ENCODE measurements around the gene DENND4C.

Gene DENND4C

GRCh38 chr9:19331877-19332276 is 101.4 kb downstream of the DENND4C start (continued):
- TF ChIP-seq, protein P1, sequence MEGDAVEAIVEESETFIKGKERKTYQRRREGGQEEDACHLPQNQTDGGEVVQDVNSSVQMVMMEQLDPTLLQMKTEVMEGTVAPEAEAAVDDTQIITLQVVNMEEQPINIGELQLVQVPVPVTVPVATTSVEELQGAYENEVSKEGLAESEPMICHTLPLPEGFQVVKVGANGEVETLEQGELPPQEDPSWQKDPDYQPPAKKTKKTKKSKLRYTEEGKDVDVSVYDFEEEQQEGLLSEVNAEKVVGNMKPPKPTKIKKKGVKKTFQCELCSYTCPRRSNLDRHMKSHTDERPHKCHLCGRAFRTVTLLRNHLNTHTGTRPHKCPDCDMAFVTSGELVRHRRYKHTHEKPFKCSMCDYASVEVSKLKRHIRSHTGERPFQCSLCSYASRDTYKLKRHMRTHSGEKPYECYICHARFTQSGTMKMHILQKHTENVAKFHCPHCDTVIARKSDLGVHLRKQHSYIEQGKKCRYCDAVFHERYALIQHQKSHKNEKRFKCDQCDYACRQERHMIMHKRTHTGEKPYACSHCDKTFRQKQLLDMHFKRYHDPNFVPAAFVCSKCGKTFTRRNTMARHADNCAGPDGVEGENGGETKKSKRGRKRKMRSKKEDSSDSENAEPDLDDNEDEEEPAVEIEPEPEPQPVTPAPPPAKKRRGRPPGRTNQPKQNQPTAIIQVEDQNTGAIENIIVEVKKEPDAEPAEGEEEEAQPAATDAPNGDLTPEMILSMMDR (tag by site-specific recombination; IDR thresholded peaks at IDR 0.05), result no peak

GRCh38 chr9:19336166-19336565 is 105.7 kb downstream of the DENND4C start:
- POLR2A ChIA-PET, result interaction anchor here (0.6 kb wide), 1 partner anchor 39 kb away, joined by 7 read pairs; no protein-coding TSS in a partner anchor
- H3K27ac ChIP-seq (ENCODE audit: extremely low read depth, low read depth, low read length), result no peak overlapping the region
- CTCF ChIA-PET, result interaction anchor here (0.7 kb wide), 1 partner anchor 1116 kb away, joined by 3 read pairs; no protein-coding TSS in a partner anchor

GRCh38 chr9:19342947-19343346 is 112.5 kb downstream of the DENND4C start:
- Histone ChIP-seq H3K9me3 (ENCODE audit: control insufficient read depth, insufficient read depth, low read depth, low read length) (no peaks in the 10 kb centered on the region), H3K36me3 (ENCODE audit: control insufficient read depth in 2 of 2, insufficient read depth in 1 of 2, low read length in 2 of 2) (peaks cover 3 to 46% of the 10 kb centered on the region in 2 experiments), H3K4me1 (ENCODE audit: control insufficient read depth, insufficient read depth, low read length) (no peaks in the 10 kb centered on the region), H3K4me3 (ENCODE audit: low read depth, low read length) (no peak overlapping the region), H3K27ac (ENCODE audit: extremely low read depth, low read depth, low read length) (no peak overlapping the region)
- ChIA-PET POLR2A (no interaction called here), CTCF (no interaction called here)
- no peak for TF ChIP-seq GLI4 (tag by site-specific recombination; IDR thresholded peaks at IDR 0.05)
- no peak for TF ChIP-seq ZBTB1 (tag by site-specific recombination; IDR thresholded peaks at IDR 0.05)
- TF ChIP-seq ZBTB7A (tag by site-specific recombination; IDR thresholded peaks at IDR 0.05; ENCODE audit: low read depth), result no peak
- TF ChIP-seq, protein P2, sequence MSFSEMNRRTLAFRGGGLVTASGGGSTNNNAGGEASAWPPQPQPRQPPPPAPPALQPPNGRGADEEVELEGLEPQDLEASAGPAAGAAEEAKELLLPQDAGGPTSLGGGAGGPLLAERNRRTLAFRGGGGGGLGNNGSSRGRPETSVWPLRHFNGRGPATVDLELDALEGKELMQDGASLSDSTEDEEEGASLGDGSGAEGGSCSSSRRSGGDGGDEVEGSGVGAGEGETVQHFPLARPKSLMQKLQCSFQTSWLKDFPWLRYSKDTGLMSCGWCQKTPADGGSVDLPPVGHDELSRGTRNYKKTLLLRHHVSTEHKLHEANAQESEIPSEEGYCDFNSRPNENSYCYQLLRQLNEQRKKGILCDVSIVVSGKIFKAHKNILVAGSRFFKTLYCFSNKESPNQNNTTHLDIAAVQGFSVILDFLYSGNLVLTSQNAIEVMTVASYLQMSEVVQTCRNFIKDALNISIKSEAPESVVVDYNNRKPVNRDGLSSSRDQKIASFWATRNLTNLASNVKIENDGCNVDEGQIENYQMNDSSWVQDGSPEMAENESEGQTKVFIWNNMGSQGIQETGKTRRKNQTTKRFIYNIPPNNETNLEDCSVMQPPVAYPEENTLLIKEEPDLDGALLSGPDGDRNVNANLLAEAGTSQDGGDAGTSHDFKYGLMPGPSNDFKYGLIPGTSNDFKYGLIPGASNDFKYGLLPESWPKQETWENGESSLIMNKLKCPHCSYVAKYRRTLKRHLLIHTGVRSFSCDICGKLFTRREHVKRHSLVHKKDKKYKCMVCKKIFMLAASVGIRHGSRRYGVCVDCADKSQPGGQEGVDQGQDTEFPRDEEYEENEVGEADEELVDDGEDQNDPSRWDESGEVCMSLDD (tag by site-specific recombination; IDR thresholded peaks at IDR 0.05), result no peak
- no peak for TF ChIP-seq ZNF548 (tag by site-specific recombination; IDR thresholded peaks at IDR 0.05)
- TF ChIP-seq ZNF404 (tag by site-specific recombination; IDR thresholded peaks at IDR 0.05), result no peak
- TF ChIP-seq KLF9 (tag by site-specific recombination; IDR thresholded peaks at IDR 0.05; ENCODE audit: low read depth), result no peak
- TF ChIP-seq ZNF2 (tag by site-specific recombination; IDR thresholded peaks at IDR 0.05), result no peak

More at GRCh38 chr9:19336166-19336565, 105.7 kb downstream of the DENND4C start:
- no peak overlapping the region for H3K4me3 ChIP-seq (ENCODE audit: low read depth, low read length)
- H3K4me1 ChIP-seq (ENCODE audit: control insufficient read depth, insufficient read depth, low read length), result no peaks in the 10 kb centered on the region
- H3K36me3 ChIP-seq (ENCODE audit: control insufficient read depth in 2 of 2, insufficient read depth in 1 of 2, low read length in 2 of 2), result peaks cover 16 to 38% of the 10 kb centered on the region in 2 experiments
- TF ChIP-seq PRDM1 (tag by site-specific recombination; IDR thresholded peaks at IDR 0.05), result no peak
- TF ChIP-seq, protein P3, sequence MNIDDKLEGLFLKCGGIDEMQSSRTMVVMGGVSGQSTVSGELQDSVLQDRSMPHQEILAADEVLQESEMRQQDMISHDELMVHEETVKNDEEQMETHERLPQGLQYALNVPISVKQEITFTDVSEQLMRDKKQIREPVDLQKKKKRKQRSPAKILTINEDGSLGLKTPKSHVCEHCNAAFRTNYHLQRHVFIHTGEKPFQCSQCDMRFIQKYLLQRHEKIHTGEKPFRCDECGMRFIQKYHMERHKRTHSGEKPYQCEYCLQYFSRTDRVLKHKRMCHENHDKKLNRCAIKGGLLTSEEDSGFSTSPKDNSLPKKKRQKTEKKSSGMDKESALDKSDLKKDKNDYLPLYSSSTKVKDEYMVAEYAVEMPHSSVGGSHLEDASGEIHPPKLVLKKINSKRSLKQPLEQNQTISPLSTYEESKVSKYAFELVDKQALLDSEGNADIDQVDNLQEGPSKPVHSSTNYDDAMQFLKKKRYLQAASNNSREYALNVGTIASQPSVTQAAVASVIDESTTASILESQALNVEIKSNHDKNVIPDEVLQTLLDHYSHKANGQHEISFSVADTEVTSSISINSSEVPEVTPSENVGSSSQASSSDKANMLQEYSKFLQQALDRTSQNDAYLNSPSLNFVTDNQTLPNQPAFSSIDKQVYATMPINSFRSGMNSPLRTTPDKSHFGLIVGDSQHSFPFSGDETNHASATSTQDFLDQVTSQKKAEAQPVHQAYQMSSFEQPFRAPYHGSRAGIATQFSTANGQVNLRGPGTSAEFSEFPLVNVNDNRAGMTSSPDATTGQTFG (tag by site-specific recombination; IDR thresholded peaks at IDR 0.05; ENCODE audit: borderline replicate concordance), result no peak
- no peaks in the 10 kb centered on the region for H3K9me3 ChIP-seq (ENCODE audit: control insufficient read depth, insufficient read depth, low read depth, low read length)

DNA sequence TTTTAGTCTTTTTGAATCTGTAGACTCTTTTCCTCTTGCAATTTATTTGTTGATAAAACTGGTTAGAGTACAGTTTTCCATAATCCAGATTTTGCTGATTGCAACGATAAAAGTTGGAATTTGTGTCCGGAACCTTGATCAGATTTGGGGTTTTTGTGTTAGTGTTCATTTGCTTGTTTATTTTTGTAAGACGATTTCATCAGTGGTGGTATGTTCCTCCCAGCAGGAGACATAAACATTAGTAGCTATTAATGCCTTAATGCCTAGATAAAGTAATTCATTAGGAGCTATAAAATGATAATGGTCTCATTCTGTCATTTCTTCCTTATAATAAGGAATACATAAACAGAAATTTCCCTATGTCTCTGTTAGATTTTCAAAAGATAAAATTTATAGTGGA is 128.2 kb downstream of the DENND4C start:
- TF ChIP-seq FEZF1 (tag by site-specific recombination; IDR thresholded peaks at IDR 0.05), result peak; percentile 21; the same call in 1 of the 2 replicates
- TF ChIP-seq ZBTB17 (tag by site-specific recombination; IDR thresholded peaks at IDR 0.05), result no peak
- H3K4me1 ChIP-seq (ENCODE audit: control insufficient read depth, insufficient read depth, low read length), result no peaks in the 10 kb centered on the region
- ChIA-PET POLR2A (interaction anchor here (0.6 kb wide), 1 partner anchor 266 kb away, joined by 3 read pairs; no protein-coding TSS in a partner anchor), CTCF (interaction anchor here (0.9 kb wide), 1 partner anchor 187 kb away, joined by 3 read pairs; no protein-coding TSS in a partner anchor)
- peaks cover 11 to 48% of the 10 kb centered on the region in 2 experiments for H3K36me3 ChIP-seq (ENCODE audit: control insufficient read depth in 2 of 2, insufficient read depth in 1 of 2, low read length in 2 of 2)
- H3K27ac ChIP-seq (ENCODE audit: extremely low read depth, low read depth, low read length), result no peak overlapping the region
- no peaks in the 10 kb centered on the region for H3K9me3 ChIP-seq (ENCODE audit: control insufficient read depth, insufficient read depth, low read depth, low read length)
- H3K4me3 ChIP-seq (ENCODE audit: low read depth, low read length), result no peak overlapping the region
